ENCODE measurements around the gene ARHGEF12. TPM values are rescaled to one million over a fixed set of nuclear protein-coding genes. Genes with fewer than 3 reads are reported as not detected.

The ARHGEF12 gene
- total RNA-seq, 1 experiment from 2014 or later: 132 TPM

GRCh38 chr11:120389693-120390584 lies 53.7 kb downstream of the ARHGEF12 start:
- Histone ChIP-seq H3K9me3 (ENCODE audit: low read depth, low read length, poor library complexity, severe bottlenecking) (peaks cover 3% of the 10 kb centered on the region), H3K4me3 (ENCODE audit: low read depth, low read length, poor library complexity, severe bottlenecking) (no peak overlapping the region), H3K4me1 (ENCODE audit: insufficient read depth, low read length, poor library complexity, severe bottlenecking) (peaks cover 39% of the 10 kb centered on the region), H3K36me3 (ENCODE audit: insufficient read depth, low read length, poor library complexity, severe bottlenecking) (no peaks in the 10 kb centered on the region), H3K27ac (ENCODE audit: low read depth, low read length, poor library complexity, severe bottlenecking) (no peak overlapping the region), H3K27me3 (replicated peaks; ENCODE audit: insufficient read depth, low read depth, low read length, poor library complexity) (no peaks in the 10 kb centered on the region)
- POLR2A ChIA-PET (ENCODE audit: low non-redundant PET): interaction anchor here (0.6 kb wide), 1 partner anchor 1863 kb away, joined by 3 read pairs; no protein-coding TSS in a partner anchor
- DNase-seq (ENCODE audit: low spot score): no peak
- CTCF ChIA-PET: no interaction called here
- TF ChIP-seq CTCF (conservative IDR thresholded peaks at IDR 0.05; ENCODE audit: low read depth, low read length) (no peak), EZH2 (IDR thresholded peaks at IDR 0.05; ENCODE audit: borderline replicate concordance, low read depth, low read length, poor library complexity, severe bottlenecking) (no peak)
- BruUV-seq (replicated peaks): no TSS peak
- intact Hi-C loops (cut with micrococcal nuclease; ENCODE audit: unreplicated experiment): no loop called here

- intact Hi-C loops (cut with micrococcal nuclease; ENCODE audit: unreplicated experiment): no loop called here
- no peak for TF ChIP-seq EZH2 (IDR thresholded peaks at IDR 0.05; ENCODE audit: borderline replicate concordance, low read depth, low read length, poor library complexity, severe bottlenecking)
- TF ChIP-seq CTCF (conservative IDR thresholded peaks at IDR 0.05; ENCODE audit: low read depth, low read length): no peak
- ChIA-PET POLR2A (ENCODE audit: low non-redundant PET) (interaction anchor here (0.6 kb wide), 1 partner anchor 1862 kb away, joined by 3 read pairs; no protein-coding TSS in a partner anchor), CTCF (no interaction called here)
- Histone ChIP-seq H3K9me3 (ENCODE audit: low read depth, low read length, poor library complexity, severe bottlenecking) (peaks cover 4% of the 10 kb centered on the region), H3K36me3 (ENCODE audit: insufficient read depth, low read length, poor library complexity, severe bottlenecking) (no peaks in the 10 kb centered on the region), H3K4me3 (ENCODE audit: low read depth, low read length, poor library complexity, severe bottlenecking) (no peak overlapping the region), H3K27me3 (replicated peaks; ENCODE audit: insufficient read depth, low read depth, low read length, poor library complexity) (no peaks in the 10 kb centered on the region), H3K4me1 (ENCODE audit: insufficient read depth, low read length, poor library complexity, severe bottlenecking) (peaks cover 33% of the 10 kb centered on the region), H3K27ac (ENCODE audit: low read depth, low read length, poor library complexity, severe bottlenecking) (no peak overlapping the region)
- no peak for DNase-seq (ENCODE audit: low spot score)
- no TSS peak for BruUV-seq (replicated peaks)
Observed at GRCh38 chr11:120390585-120390922, 54.3 kb downstream of the ARHGEF12 start.

GRCh38 chr11:120391292-120391691 lies 55.1 kb downstream of the ARHGEF12 start:
- POLR2A ChIA-PET (ENCODE audit: low non-redundant PET): no interaction called here
- TF ChIP-seq CTCF (conservative IDR thresholded peaks at IDR 0.05; ENCODE audit: low read depth, low read length) (no peak), EZH2 (IDR thresholded peaks at IDR 0.05; ENCODE audit: borderline replicate concordance, low read depth, low read length, poor library complexity, severe bottlenecking) (no peak)
- intact Hi-C loops (cut with micrococcal nuclease; ENCODE audit: unreplicated experiment): no loop called here

More at GRCh38 chr11:120391292-120391691, 55.1 kb downstream of the ARHGEF12 start:
- DNase-seq (ENCODE audit: low spot score): peak; percentile 25
- no peaks in the 10 kb centered on the region for H3K36me3 ChIP-seq (ENCODE audit: insufficient read depth, low read length, poor library complexity, severe bottlenecking)
- no TSS peak for BruUV-seq (replicated peaks)
- H3K9me3 ChIP-seq (ENCODE audit: low read depth, low read length, poor library complexity, severe bottlenecking): peaks cover 7% of the 10 kb centered on the region
- CTCF ChIA-PET: interaction anchor here (0.6 kb wide), 1 partner anchor 1645 kb away, joined by 6 read pairs; no protein-coding TSS in a partner anchor
- no peaks in the 10 kb centered on the region for H3K27me3 ChIP-seq (replicated peaks; ENCODE audit: insufficient read depth, low read depth, low read length, poor library complexity)
- H3K27ac ChIP-seq (ENCODE audit: low read depth, low read length, poor library complexity, severe bottlenecking): no peak overlapping the region
- H3K4me1 ChIP-seq (ENCODE audit: insufficient read depth, low read length, poor library complexity, severe bottlenecking): peaks cover 25% of the 10 kb centered on the region
- H3K4me3 ChIP-seq (ENCODE audit: low read depth, low read length, poor library complexity, severe bottlenecking): no peak overlapping the region
